Measurements from ENCODE around the gene RHBDF2. TPM values are rescaled to one million over a fixed set of nuclear protein-coding genes. Genes with fewer than 3 reads are reported as not detected.

Gene RHBDF2
- total RNA-seq, 1 experiment from 2014 or later = 19.7 TPM

- Histone ChIP-seq H2AFZ (ENCODE audit: low read length) (no peak overlapping the region), H2BK15ac (ENCODE audit: low read depth, low read length) (no peak overlapping the region), H3K56ac (ENCODE audit: insufficient read length, low read depth, low read length) (no peak overlapping the region), H3K27ac (ENCODE audit: insufficient read length, low read depth, low read length) (no peak overlapping the region), H4K5ac (ENCODE audit: insufficient read length, low read depth, low read length) (no peak overlapping the region), H2BK20ac (ENCODE audit: low read depth, low read length, poor library complexity, severe bottlenecking) (no peak overlapping the region), H3K79me1 (ENCODE audit: insufficient read depth, low read depth, low read length, poor library complexity, severe bottlenecking) (no peaks in the 10 kb centered on the region), H2BK120ac (ENCODE audit: low read depth, low read length, poor library complexity, severe bottlenecking) (no peak overlapping the region), H3K4me2 (ENCODE audit: insufficient read depth, insufficient read length, low read length) (no peak overlapping the region), H4K8ac (replicated peaks; ENCODE audit: insufficient read length, low read depth, low read length) (no peak overlapping the region), H3K18ac (ENCODE audit: insufficient read length, low read depth, low read length) (no peak overlapping the region), H3K4ac (ENCODE audit: low read depth, low read length) (no peak overlapping the region), H2BK12ac (ENCODE audit: insufficient read length, low read depth, low read length) (no peak overlapping the region), H3K23ac (ENCODE audit: insufficient read length, low read depth, low read length) (no peak overlapping the region), H2BK5ac (ENCODE audit: insufficient read length, low read length) (no peak overlapping the region), H3K23me2 (ENCODE audit: insufficient read length, low read depth, low read length, poor library complexity, severe bottlenecking) (peaks cover 9% of the 10 kb centered on the region), H3T11ph (ENCODE audit: low read length) (no peak overlapping the region), H3K9me3 (ENCODE audit: control insufficient read depth, low read depth, low read length) (no peaks in the 10 kb centered on the region), H3K79me2 (ENCODE audit: insufficient read depth, low read length) (no peaks in the 10 kb centered on the region), H3K14ac (ENCODE audit: insufficient read depth, low read length) (no peak overlapping the region), H4K91ac (ENCODE audit: insufficient read length, low read depth, low read length) (no peak overlapping the region), H3K27me3 (ENCODE audit: insufficient read depth, low read length) (no peaks in the 10 kb centered on the region), H2AK5ac (ENCODE audit: insufficient read length, low read length) (no peak overlapping the region), H3K9ac (ENCODE audit: extremely low read depth, insufficient read length, low read length) (no peak overlapping the region), H4K20me1 (ENCODE audit: control insufficient read depth, insufficient read depth, insufficient read length) (no peaks in the 10 kb centered on the region), H3K4me1 (ENCODE audit: insufficient read depth, low read length) (peaks cover 3% of the 10 kb centered on the region; the same call in 1 of the 2 replicates)
- Mint-ChIP-seq H3K4me1 (peaks cover 53 to 63% of the 10 kb centered on the region in 2 experiments), H3K27ac (no peak overlapping the region), H3K9me3 (no peaks in the 10 kb centered on the region; a peak in 1 of 5 replicates), H3K36me3 (ENCODE audit: insufficient read depth in 1 of 3, low read depth in 3 of 3) (no peaks in the 10 kb centered on the region; a peak in 2 of 7 replicates), H3K27me3 (ENCODE audit: low read depth) (peaks cover 7% of the 10 kb centered on the region), H3K4me3 (peak overlapping the region in 1 of 2 experiments; percentile 25; a peak in 1 of 5 replicates)
- no peak for DNase-seq
- TF ChIP-seq, protein P1, sequence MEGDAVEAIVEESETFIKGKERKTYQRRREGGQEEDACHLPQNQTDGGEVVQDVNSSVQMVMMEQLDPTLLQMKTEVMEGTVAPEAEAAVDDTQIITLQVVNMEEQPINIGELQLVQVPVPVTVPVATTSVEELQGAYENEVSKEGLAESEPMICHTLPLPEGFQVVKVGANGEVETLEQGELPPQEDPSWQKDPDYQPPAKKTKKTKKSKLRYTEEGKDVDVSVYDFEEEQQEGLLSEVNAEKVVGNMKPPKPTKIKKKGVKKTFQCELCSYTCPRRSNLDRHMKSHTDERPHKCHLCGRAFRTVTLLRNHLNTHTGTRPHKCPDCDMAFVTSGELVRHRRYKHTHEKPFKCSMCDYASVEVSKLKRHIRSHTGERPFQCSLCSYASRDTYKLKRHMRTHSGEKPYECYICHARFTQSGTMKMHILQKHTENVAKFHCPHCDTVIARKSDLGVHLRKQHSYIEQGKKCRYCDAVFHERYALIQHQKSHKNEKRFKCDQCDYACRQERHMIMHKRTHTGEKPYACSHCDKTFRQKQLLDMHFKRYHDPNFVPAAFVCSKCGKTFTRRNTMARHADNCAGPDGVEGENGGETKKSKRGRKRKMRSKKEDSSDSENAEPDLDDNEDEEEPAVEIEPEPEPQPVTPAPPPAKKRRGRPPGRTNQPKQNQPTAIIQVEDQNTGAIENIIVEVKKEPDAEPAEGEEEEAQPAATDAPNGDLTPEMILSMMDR (conservative IDR thresholded peaks at IDR 0.05) = no peak
- WGBS (ENCODE audit: extremely low coverage, insufficient read length, low lambda C conversion rate) = no CpG with 5 or more reads among the region's 2 CpGs
Measured at GRCh38 chr17:76497699-76497978, 3.6 kb downstream of the RHBDF2 start.

Data from H9 (cell line).